IMR-90 (cell line): Measurements from ENCODE around the gene KIR3DL1. TPM values are rescaled to one million over a fixed set of nuclear protein-coding genes. Genes with fewer than 3 reads are reported as not detected.

Experiments
- ATAC-seq: fragments of 200-7000 bp; cut with Tn5 transposase; 2 replicates; pipeline ENCODE4 v1.9.1; 2020; ENCODE audit warnings: low read depth, mild to moderate bottlenecking, moderate library complexity
- BruUV-seq: library from RNA; stranded (reverse); fragments of 400-500 nt; replicated peaks from 2 replicates; lab custom pipeline; 2021; lab: Mats Ljungman, UMichigan
- CTCF ChIA-PET: fragments of 300-600 bp; formaldehyde crosslinking; extraction: SDS; loops from one replicate; lab custom pipeline; 2021; ENCODE audit warnings: antibody characterized with exemption; lab: Yijun Ruan, JAX
- POLR2A ChIA-PET: fragments of 300-600 bp; sonication (Branson Sonifier 250); formaldehyde crosslinking; loops from one replicate; lab custom pipeline; 2022; ENCODE audit warnings: antibody characterized with exemption; ENCODE audit not compliant: unreplicated experiment; lab: Charles Lee
- DNase-seq: peaks from one replicate; pipeline ENCODE4 v3.0.0; 2013
- H2AFZ ChIP-seq: replicated peaks from 2 replicates; pipeline ENCODE3; 2013; ENCODE audit warnings: low read length, mild to moderate bottlenecking; ENCODE audit not compliant: poor library complexity
- H2AK5ac ChIP-seq: 2 replicates; pipeline ENCODE4 v1.6.1; 2013; ENCODE audit warnings: low read depth, low read length, inconsistent platforms
- H2AK9ac ChIP-seq: replicated peaks from 2 replicates; pipeline ENCODE3; 2013; ENCODE audit warnings: mild to moderate bottlenecking, low read depth, low read length, moderate library complexity; ENCODE audit not compliant: poor library complexity
- H2BK120ac ChIP-seq: 2 replicates; pipeline ENCODE4 v1.6.1; 2013; ENCODE audit warnings: low read depth, low read length, inconsistent platforms
- H2BK15ac ChIP-seq: 3 replicates; pipeline ENCODE4 v1.6.1; 2013; ENCODE audit warnings: low read depth, low read length, inconsistent platforms
- H2BK20ac ChIP-seq: 2 replicates; pipeline ENCODE4 v1.6.1; 2013; ENCODE audit warnings: low read depth, mild to moderate bottlenecking, inconsistent platforms, low read length, moderate library complexity
- H2BK5ac ChIP-seq: 2 replicates; pipeline ENCODE4 v1.6.1; 2013; ENCODE audit warnings: mild to moderate bottlenecking, low read depth, low read length, inconsistent platforms; ENCODE audit not compliant: poor library complexity, severe bottlenecking
- H3K14ac ChIP-seq: replicated peaks from 2 replicates; pipeline ENCODE4 v1.6.1; 2013; ENCODE audit warnings: low read depth, low read length, inconsistent platforms
- H3K18ac ChIP-seq: 2 replicates; pipeline ENCODE4 v1.6.1; 2013; ENCODE audit warnings: low read depth, low read length, control low read depth
- H3K23ac ChIP-seq: 2 replicates; pipeline ENCODE4 v1.6.1; 2013; ENCODE audit warnings: low read depth, low read length, inconsistent platforms
- H3K27ac ChIP-seq: 2 replicates; pipeline ENCODE4 v1.5.1; 2013; ENCODE audit warnings: mild to moderate bottlenecking, control low read depth, low read length; ENCODE audit not compliant: insufficient read depth
- H3K27me3 ChIP-seq: 2 replicates; pipeline ENCODE4 v1.6.1; 2013; ENCODE audit warnings: low read length; ENCODE audit not compliant: control insufficient read depth, insufficient read depth
- H3K36me3 ChIP-seq: 2 replicates; pipeline ENCODE4 v1.6.1; 2013; ENCODE audit warnings: low read length, mixed read lengths; ENCODE audit not compliant: control insufficient read depth, insufficient read depth
- H3K4ac ChIP-seq: 2 replicates; pipeline ENCODE4 v1.6.1; 2013; ENCODE audit warnings: low read depth, low read length, inconsistent platforms
- H3K4me1 ChIP-seq: 2 replicates; pipeline ENCODE4 v1.6.1; 2013; ENCODE audit warnings: low read length, mixed read lengths; ENCODE audit not compliant: control insufficient read depth, insufficient read depth
- H3K4me2 ChIP-seq: 2 replicates; pipeline ENCODE4 v1.6.1; 2013; ENCODE audit warnings: low read depth, mild to moderate bottlenecking, control low read depth, low read length, moderate library complexity
- H3K4me3 ChIP-seq: 2 replicates; pipeline ENCODE4 v1.5.1; 2013; ENCODE audit warnings: low read depth, mild to moderate bottlenecking, control low read depth, low read length, moderate library complexity; ENCODE audit not compliant: insufficient read depth
- H3K56ac ChIP-seq: 2 replicates; pipeline ENCODE4 v1.6.1; 2013; ENCODE audit warnings: low read length, inconsistent platforms; ENCODE audit not compliant: insufficient read depth; ENCODE audit errors: extremely low read depth
- H3K79me1 ChIP-seq, 2 experiments: 2 replicates each; pipeline ENCODE4 v1.6.1; 2013; ENCODE audit warnings: low read length in 2 of 2, inconsistent platforms in 1 of 2, low read depth in 1 of 2
- H3K9ac ChIP-seq: 2 replicates; pipeline ENCODE4 v1.6.1; 2013; ENCODE audit warnings: low read depth, low read length, control low read depth
- H3K9me1 ChIP-seq: 2 replicates; pipeline ENCODE4 v1.6.1; 2013; ENCODE audit warnings: low read length, inconsistent platforms; ENCODE audit not compliant: insufficient read depth
- H3K9me3 ChIP-seq: 2 replicates; pipeline ENCODE4 v1.6.1; 2013; ENCODE audit warnings: low read length; ENCODE audit not compliant: control insufficient read depth, insufficient read depth
- H4K20me1 ChIP-seq: 2 replicates; pipeline ENCODE4 v1.6.1; 2013; ENCODE audit warnings: low read length, inconsistent platforms; ENCODE audit not compliant: insufficient read depth
- H4K5ac ChIP-seq: 2 replicates; pipeline ENCODE4 v1.6.1; 2013; ENCODE audit warnings: mild to moderate bottlenecking, low read depth, low read length, control low read depth
- H4K8ac ChIP-seq, 2 experiments: 2 replicates each; pipeline ENCODE4 v1.6.1; 2013; ENCODE audit warnings: low read depth in 2 of 2, low read length in 2 of 2, control low read depth in 1 of 2, inconsistent platforms in 1 of 2
- H4K91ac ChIP-seq: 2 replicates; pipeline ENCODE4 v1.6.1; 2013; ENCODE audit warnings: low read depth, low read length, inconsistent platforms; ENCODE audit not compliant: insufficient read depth
- BHLHE40 ChIP-seq: fragments of 150-350 bp; IDR thresholded peaks from 2 replicates; pipeline ENCODE4 v1.6.1; 2016; ENCODE audit warnings: mild to moderate bottlenecking, low read depth, low read length
- FOS ChIP-seq: fragments of 150-350 bp; IDR thresholded peaks from 2 replicates; pipeline ENCODE4 v1.6.1; 2016; ENCODE audit warnings: low read depth, low read length
- MXI1 ChIP-seq: IDR thresholded peaks from 2 replicates; pipeline ENCODE4 v1.6.1; 2012; ENCODE audit warnings: low read depth, mild to moderate bottlenecking, low read length, moderate library complexity, borderline replicate concordance
- NFE2L2 ChIP-seq: fragments of 150-350 bp; IDR thresholded peaks from 2 replicates; pipeline ENCODE4 v1.6.1; 2016; ENCODE audit warnings: low read depth, mild to moderate bottlenecking, low read length
- POLR2A ChIP-seq: IDR thresholded peaks from 2 replicates; pipeline ENCODE4 v1.6.1; 2012; ENCODE audit warnings: mild to moderate bottlenecking, low read depth, low read length
- RAD21 ChIP-seq: IDR thresholded peaks from 2 replicates; pipeline ENCODE4 v1.6.1; 2012; ENCODE audit warnings: low read length, improper control_type of control experiment
- SMC3 ChIP-seq: fragments of 150-350 bp; IDR thresholded peaks from 2 replicates; pipeline ENCODE4 v1.6.1; 2016; ENCODE audit warnings: low read depth, mild to moderate bottlenecking, antibody characterized with exemption, low read length, moderate library complexity
- WGBS, 2 experiments: methylation state at CpG; one replicate each; pipeline versions ENCODE4 v1.1.5 to v1.1.7; 2013; ENCODE audit warnings: missing lambda C conversion rate in 2 of 2; ENCODE audit not compliant: insufficient read length in 1 of 2; ENCODE audit errors: extremely low coverage in 2 of 2; 5-methylcytosine and 5-hydroxymethylcytosine counted together
- dilution Hi-C: fragments of 300-500 bp; cut with HindIII; formaldehyde crosslinking; loops from one replicate; pipeline ENCODE4 v1.14.3; 2018; ENCODE audit warnings: low sequenced_read_pairs; ENCODE audit not compliant: unreplicated experiment
- in situ Hi-C: fragments of 300-500 bp; cut with MboI; formaldehyde crosslinking; loops from 3 replicates; pipeline ENCODE4 v1.14.3; 2019; ENCODE audit warnings: low sequenced_read_pairs, inconsistent platforms, mixed read lengths
- intact Hi-C: fragments of 100-400 bp; cut with micrococcal nuclease; formaldehyde crosslinking; loops from 2 replicates; pipeline ENCODE4 v1.10.0; 2022
- polyA plus RNA-seq, 3 experiments: library from polyadenylated mRNA; depleted of rRNA; stranded (reverse); fragments of >200 nt; gene quantifications; 2 replicates each; pipeline ENCODE4 v1.2.3, GENCODE V29; 2012; ENCODE audit warnings: low replicate concordance in 1 of 3
- total RNA-seq: library from RNA; depleted of rRNA; stranded (reverse); fragments of >200 nt; gene quantifications from 2 replicates; pipeline ENCODE4 v1.2.3, GENCODE V29; 2012
- TF ChIP-seq, protein P1 (sequence below): conservative IDR thresholded peaks from 2 replicates; pipeline ENCODE4 v1.5.1; 2012; ENCODE audit warnings: mild to moderate bottlenecking, low read depth, low read length, improper control_type of control experiment
- TF ChIP-seq, protein P2 (sequence below): fragments of 150-350 bp; IDR thresholded peaks from 2 replicates; pipeline ENCODE4 v1.6.1; 2016; ENCODE audit warnings: low read depth, mild to moderate bottlenecking, low read length, moderate library complexity, borderline replicate concordance

KIR3DL1 gene
- total and polyA plus RNA-seq, 2 of the 4 experiments (the other 2 are of a cell fraction), result not detected

DNA sequence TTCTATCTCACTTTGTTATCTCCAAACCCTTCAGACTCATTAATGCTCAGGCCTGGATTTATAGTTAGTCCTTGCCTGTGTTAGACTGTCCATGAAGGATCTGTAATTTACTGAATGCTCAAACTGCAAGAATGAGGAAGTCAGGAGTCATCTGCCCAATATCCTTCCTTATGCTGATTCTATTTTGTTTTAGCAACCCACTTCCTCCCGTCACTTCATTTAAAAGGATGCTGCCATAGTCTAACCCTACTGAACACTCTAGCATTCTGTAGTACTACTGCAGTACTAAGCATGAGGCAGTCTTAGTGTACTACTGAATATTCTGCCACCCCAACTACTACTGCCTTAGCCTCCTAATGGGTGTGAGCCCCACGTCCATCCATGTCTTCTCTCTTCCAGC is 59.2 kb downstream of the KIR3DL1 start:
- ChIA-PET POLR2A (interaction anchor here (0.6 kb wide), 1 partner anchor 10 kb away, joined by 3 read pairs; no protein-coding TSS in a partner anchor), CTCF (no interaction called here)
- no peak overlapping the region for H2AK5ac ChIP-seq
- no TSS peak for BruUV-seq
- TF ChIP-seq, protein P1, sequence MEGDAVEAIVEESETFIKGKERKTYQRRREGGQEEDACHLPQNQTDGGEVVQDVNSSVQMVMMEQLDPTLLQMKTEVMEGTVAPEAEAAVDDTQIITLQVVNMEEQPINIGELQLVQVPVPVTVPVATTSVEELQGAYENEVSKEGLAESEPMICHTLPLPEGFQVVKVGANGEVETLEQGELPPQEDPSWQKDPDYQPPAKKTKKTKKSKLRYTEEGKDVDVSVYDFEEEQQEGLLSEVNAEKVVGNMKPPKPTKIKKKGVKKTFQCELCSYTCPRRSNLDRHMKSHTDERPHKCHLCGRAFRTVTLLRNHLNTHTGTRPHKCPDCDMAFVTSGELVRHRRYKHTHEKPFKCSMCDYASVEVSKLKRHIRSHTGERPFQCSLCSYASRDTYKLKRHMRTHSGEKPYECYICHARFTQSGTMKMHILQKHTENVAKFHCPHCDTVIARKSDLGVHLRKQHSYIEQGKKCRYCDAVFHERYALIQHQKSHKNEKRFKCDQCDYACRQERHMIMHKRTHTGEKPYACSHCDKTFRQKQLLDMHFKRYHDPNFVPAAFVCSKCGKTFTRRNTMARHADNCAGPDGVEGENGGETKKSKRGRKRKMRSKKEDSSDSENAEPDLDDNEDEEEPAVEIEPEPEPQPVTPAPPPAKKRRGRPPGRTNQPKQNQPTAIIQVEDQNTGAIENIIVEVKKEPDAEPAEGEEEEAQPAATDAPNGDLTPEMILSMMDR, result no peak
- TF ChIP-seq, protein P2, sequence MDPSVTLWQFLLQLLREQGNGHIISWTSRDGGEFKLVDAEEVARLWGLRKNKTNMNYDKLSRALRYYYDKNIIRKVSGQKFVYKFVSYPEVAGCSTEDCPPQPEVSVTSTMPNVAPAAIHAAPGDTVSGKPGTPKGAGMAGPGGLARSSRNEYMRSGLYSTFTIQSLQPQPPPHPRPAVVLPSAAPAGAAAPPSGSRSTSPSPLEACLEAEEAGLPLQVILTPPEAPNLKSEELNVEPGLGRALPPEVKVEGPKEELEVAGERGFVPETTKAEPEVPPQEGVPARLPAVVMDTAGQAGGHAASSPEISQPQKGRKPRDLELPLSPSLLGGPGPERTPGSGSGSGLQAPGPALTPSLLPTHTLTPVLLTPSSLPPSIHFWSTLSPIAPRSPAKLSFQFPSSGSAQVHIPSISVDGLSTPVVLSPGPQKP, result no peak
- TF ChIP-seq MXI1 (no peak), NFE2L2 (no peak), POLR2A (no peak), SMC3 (no peak), FOS (no peak), BHLHE40 (no peak), RAD21 (no peak)
- in situ Hi-C loops, result no loop called here
- H3K23ac ChIP-seq, result no peak overlapping the region
- H2BK5ac ChIP-seq, result no peak overlapping the region
- DNase-seq (no peak), ATAC-seq (no peak)
- H3K18ac ChIP-seq, result no peak overlapping the region
- dilution Hi-C loops, result no loop called here
- H2AK9ac ChIP-seq, result no peak overlapping the region
- H3K56ac ChIP-seq, result no peak overlapping the region
- H3K27ac ChIP-seq, result no peak overlapping the region
- H3K4me2 ChIP-seq, result no peak overlapping the region
- H3K36me3 ChIP-seq, result no peaks in the 10 kb centered on the region
- no CpG with 5 or more reads among the region's 2 CpGs for WGBS, 2 experiments
- H3K9me1 ChIP-seq, result no peaks in the 10 kb centered on the region
- H3K14ac ChIP-seq, result no peak overlapping the region
- no peak overlapping the region for H3K4me3 ChIP-seq
- no peaks in the 10 kb centered on the region for H3K27me3 ChIP-seq
- H4K91ac ChIP-seq, result no peak overlapping the region
- no peak overlapping the region for H2BK120ac ChIP-seq
- no peak overlapping the region for H2BK15ac ChIP-seq
- no peaks in the 10 kb centered on the region for H4K20me1 ChIP-seq
- no peaks in the 10 kb centered on the region for H3K79me1 ChIP-seq
- intact Hi-C loops, result no loop called here
- peaks cover 8% of the 10 kb centered on the region; the same call in 1 of the 2 replicates for H3K9me3 ChIP-seq
- H3K9ac ChIP-seq, result no peak overlapping the region
- H2BK20ac ChIP-seq, result no peak overlapping the region
- no peak overlapping the region for H3K4ac ChIP-seq
- H3K4me1 ChIP-seq, result no peaks in the 10 kb centered on the region
- H4K5ac ChIP-seq, result no peak overlapping the region
- H2AFZ ChIP-seq, result no peak overlapping the region
- no peak overlapping the region for H4K8ac ChIP-seq
